Aorta (tissue), 5 donors: Measurements from ENCODE around the gene BCL10. TPM values are rescaled to one million over a fixed set of nuclear protein-coding genes. Genes with fewer than 3 reads are reported as not detected.

Source experiments
- ATAC-seq: fragments of 200-7000 bp; cut with Tn5 transposase; one replicate; pipeline ENCODE4 v1.9.1; 2022; ENCODE audit warnings: moderate library complexity; ENCODE audit not compliant: low FRiP score
- DNase-seq, 2 donors: peaks; one replicate each; pipeline ENCODE4 v3.0.0-alpha.2; 2020
- H3K27ac ChIP-seq, 2 donors: one replicate each; pipeline ENCODE4 v1.5.1; 2013; ENCODE audit warnings: low read length in 2 of 2, mild to moderate bottlenecking in 2 of 2, moderate library complexity in 2 of 2, control low read depth in 1 of 2, inconsistent platforms in 1 of 2, low read depth in 1 of 2
- H3K27me3 ChIP-seq, 2 donors: one replicate each; pipeline ENCODE4 v1.6.1; 2013; ENCODE audit warnings: control low read depth in 1 of 2, low read length in 1 of 2, mild to moderate bottlenecking in 1 of 2, moderate library complexity in 1 of 2; ENCODE audit not compliant: insufficient read depth in 2 of 2, control insufficient read depth in 1 of 2
- H3K36me3 ChIP-seq, 2 donors: one replicate each; pipeline ENCODE4 v1.6.1; 2013; ENCODE audit warnings: control low read depth in 1 of 2, low read length in 1 of 2, mild to moderate bottlenecking in 1 of 2; ENCODE audit not compliant: insufficient read depth in 2 of 2, control insufficient read depth in 1 of 2
- H3K4me1 ChIP-seq, 2 donors: one replicate each; pipeline ENCODE4 v1.6.1; 2013; ENCODE audit warnings: low read length in 2 of 2, control low read depth in 1 of 2, mild to moderate bottlenecking in 1 of 2, moderate library complexity in 1 of 2; ENCODE audit not compliant: insufficient read depth in 2 of 2, control insufficient read depth in 1 of 2
- H3K4me3 ChIP-seq, 2 donors: one replicate each; pipeline ENCODE4 v1.5.1; 2013; ENCODE audit warnings: low read length in 2 of 2, control low read depth in 1 of 2, mild to moderate bottlenecking in 1 of 2
- H3K9me3 ChIP-seq: one replicate; pipeline ENCODE4 v1.6.1; 2013; ENCODE audit warnings: mild to moderate bottlenecking, low read length; ENCODE audit not compliant: control insufficient read depth
- WGBS, 2 donors: extraction: QIAGEN DNeasy Blood & Tissue Kit; methylation state at CpG; one replicate each; pipeline ENCODE4 v1.1.7; 2013; 5-methylcytosine and 5-hydroxymethylcytosine counted together
- intact Hi-C, 2 donors: fragments of 100-400 bp; cut with DNase I; formaldehyde crosslinking; loops; one replicate each; pipeline versions ENCODE4 v1.14.2 to v1.15.0; 2022
- polyA plus RNA-seq, 2 donors: library from polyadenylated mRNA; stranded (reverse); fragments of 200-250 nt; gene quantifications; one replicate each; pipeline ENCODE4 v1.2.3, GENCODE V29; 2013
- total RNA-seq, 2 donors: library from RNA; stranded (reverse); fragmentation: NEBNext Ultra II Directional; extraction: Animal tissue kit (Norgen Biotek cat#: 25700); gene quantifications; one replicate each; pipeline ENCODE4 v1.2.1, GENCODE V29; 2021
- donor health status: healthy with polysubstance abuse.
- donor health status: Bipolar disorder and iron deficiency.
- donor health status: DM: no; HTN: no; CAD: no.
- donor health status: DM: no; HTN: no; CAD: no.
- donor health status: DM: yes; HTN: yes; CAD: no.

BCL10 gene
- total and polyA plus RNA-seq, 4 donors = 7.0 to 29.6 (median 14.5) TPM

- 82 to 86% methylated on average over 10 of the region's 10 CpGs for WGBS, 2 donors
- Histone ChIP-seq H3K9me3 (no peaks in the 10 kb centered on the region), H3K27me3 (no peaks in the 10 kb centered on the region), H3K4me1 (peaks cover 0 to 2% of the 10 kb centered on the region in 2 donors), H3K36me3 (no peaks in the 10 kb centered on the region), H3K4me3 (no peak overlapping the region), H3K27ac (no peak overlapping the region)
- no peak for DNase-seq
- intact Hi-C loops = no loop called here
- no peak for ATAC-seq
Observed at GRCh38 chr1:85279458-85280080, 3.1 kb upstream of the BCL10 start.

DNA sequence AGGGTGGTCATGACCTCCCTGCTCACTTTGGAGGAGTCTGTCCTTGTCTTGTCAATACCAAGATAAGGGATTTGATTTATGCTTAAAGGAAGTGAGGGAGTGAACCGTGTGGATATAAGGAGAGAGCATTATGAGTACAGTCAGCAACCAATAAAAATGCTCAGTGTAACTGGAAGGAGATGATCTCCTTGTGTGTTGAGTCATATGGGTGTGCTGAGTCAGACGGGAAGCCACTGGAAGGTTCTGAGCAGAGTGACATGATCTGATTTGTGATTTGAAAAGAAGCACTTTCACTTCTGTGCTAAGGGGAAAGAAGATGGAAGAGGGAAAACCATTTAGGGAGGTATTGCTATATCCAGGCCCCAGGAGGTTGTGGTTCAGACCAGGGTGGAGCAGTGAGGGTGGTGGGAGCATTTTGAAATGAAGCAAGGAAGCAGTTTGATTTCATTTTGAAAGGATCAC is 2.5 kb upstream of the BCL10 start:
- WGBS, 2 donors = 5 to 11% methylated on average over 2 of the region's 2 CpGs
- peak in 1 of 2 donors; percentile 72 for DNase-seq
- H3K4me3 ChIP-seq = no peak overlapping the region
- ATAC-seq = no peak
- peaks cover 0 to 2% of the 10 kb centered on the region in 2 donors for H3K4me1 ChIP-seq
- H3K36me3 ChIP-seq = no peaks in the 10 kb centered on the region
- no peaks in the 10 kb centered on the region for H3K27me3 ChIP-seq
- no peaks in the 10 kb centered on the region for H3K9me3 ChIP-seq
- intact Hi-C loops = no loop called here
- H3K27ac ChIP-seq = no peak overlapping the region

DNA sequence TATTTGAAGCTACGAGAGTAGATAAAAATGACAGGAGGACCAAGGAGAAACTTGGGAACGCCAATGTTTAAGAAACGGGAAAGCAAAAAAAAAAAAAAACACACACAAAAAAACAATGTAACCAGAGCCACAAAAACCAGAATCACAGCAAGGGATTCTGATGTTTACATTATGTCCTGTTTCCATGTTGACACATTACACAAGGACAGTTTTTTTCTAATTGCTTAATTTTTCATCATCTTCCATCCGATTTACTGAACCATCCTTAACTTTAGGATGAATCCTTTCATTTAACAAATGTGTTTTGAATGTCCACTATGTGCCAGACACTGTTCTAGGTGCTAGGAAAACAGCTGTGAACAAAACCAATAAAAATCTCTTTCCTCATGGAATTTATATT is 1.4 kb upstream of the BCL10 start:
- intact Hi-C loops = no loop called here
- no peaks in the 10 kb centered on the region for H3K9me3 ChIP-seq
- peaks cover 0 to 3% of the 10 kb centered on the region in 2 donors for H3K4me1 ChIP-seq
- no peak overlapping the region for H3K4me3 ChIP-seq
- ATAC-seq (no peak), DNase-seq (no peak)
- H3K36me3 ChIP-seq = no peaks in the 10 kb centered on the region
- H3K27me3 ChIP-seq = no peaks in the 10 kb centered on the region
- no peak overlapping the region for H3K27ac ChIP-seq
- 90 to 91% methylated on average over 4 of the region's 4 CpGs for WGBS, 2 donors

DNA sequence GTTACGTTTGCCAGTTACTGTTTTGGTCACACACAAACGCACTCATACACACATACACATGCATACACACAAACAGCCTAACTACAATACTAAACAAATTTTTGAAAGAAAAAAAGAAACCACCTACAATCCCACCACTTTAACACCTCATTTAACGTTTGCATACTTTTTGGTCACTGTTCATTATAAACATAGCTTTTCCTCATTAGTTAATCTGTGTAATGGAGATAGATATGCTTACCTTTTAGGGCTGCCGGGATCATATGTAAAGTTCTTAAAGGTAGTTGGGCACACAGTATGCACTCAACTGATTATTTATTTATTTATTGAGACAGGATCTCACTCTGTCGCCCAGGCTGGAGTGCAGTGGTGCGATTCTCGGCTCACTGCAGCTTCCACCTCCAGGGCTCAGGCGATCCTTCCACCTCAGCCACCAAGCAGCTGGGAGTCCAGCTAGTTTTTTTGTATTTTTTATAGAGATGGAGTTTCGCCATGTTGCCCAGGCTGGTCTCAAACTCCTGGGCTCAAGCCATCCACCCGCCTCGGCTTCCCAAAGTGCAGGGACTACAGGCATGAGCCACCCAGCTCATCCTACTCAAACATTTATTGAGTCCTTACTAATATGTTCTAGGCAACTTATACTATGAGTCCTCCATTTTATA is 677 bp upstream of the BCL10 start:
- intact Hi-C loops = no loop called here
- 62 to 65% methylated on average over 11 of the region's 11 CpGs for WGBS, 2 donors
- ATAC-seq (no peak), DNase-seq (peak in 1 of 2 donors; percentile 71)
- Histone ChIP-seq H3K4me3 (no peak overlapping the region), H3K27ac (no peak overlapping the region), H3K9me3 (no peaks in the 10 kb centered on the region), H3K36me3 (no peaks in the 10 kb centered on the region), H3K27me3 (no peaks in the 10 kb centered on the region), H3K4me1 (peaks cover 0 to 3% of the 10 kb centered on the region in 2 donors)

GRCh38 chr1:85275701-85276214 is 674 bp downstream of the BCL10 start:
- ATAC-seq (no peak), DNase-seq (no peak)

DNA sequence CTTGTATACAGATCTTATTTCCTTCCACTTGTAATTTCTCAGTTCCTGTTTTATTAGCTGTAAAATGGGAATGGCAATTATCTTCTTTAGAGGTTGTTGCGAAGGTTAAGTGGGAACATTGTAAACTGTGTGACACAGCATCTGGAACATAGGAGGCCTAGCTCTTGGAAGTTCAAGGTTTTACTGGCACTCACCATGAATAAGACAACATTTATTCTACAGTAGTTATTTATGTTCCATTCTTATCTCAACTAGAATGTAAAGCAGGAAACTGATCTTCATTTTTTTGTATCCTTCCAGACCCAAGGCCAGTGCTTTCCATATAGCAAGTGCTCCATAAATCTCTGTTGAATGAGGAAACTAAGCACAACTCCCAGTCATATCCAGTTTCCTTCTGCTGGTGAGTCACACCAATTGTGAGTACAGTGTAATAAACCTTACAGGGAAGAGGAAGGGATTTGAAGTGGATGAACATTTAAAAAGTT is 1.4 kb downstream of the BCL10 start:
- no peak for ATAC-seq
- H3K9me3 ChIP-seq = no peaks in the 10 kb centered on the region
- peaks cover 0 to 3% of the 10 kb centered on the region in 2 donors for H3K4me1 ChIP-seq
- no peaks in the 10 kb centered on the region for H3K36me3 ChIP-seq
- H3K27me3 ChIP-seq = no peaks in the 10 kb centered on the region
- intact Hi-C loops = no loop called here
- WGBS, 2 donors = 80 to 82% methylated on average over 1 of the region's 1 CpG
- DNase-seq = no peak
- H3K4me3 ChIP-seq = peak overlapping the region in 1 of 2 donors; percentile 99
- no peak overlapping the region for H3K27ac ChIP-seq

More at GRCh38 chr1:85275701-85276214, 674 bp downstream of the BCL10 start:
- Histone ChIP-seq H3K36me3 (no peaks in the 10 kb centered on the region), H3K27ac (peak overlapping the region; percentile 69 to 72), H3K27me3 (no peaks in the 10 kb centered on the region), H3K4me1 (peaks cover 0 to 3% of the 10 kb centered on the region in 2 donors), H3K4me3 (peak overlapping the region; percentile 82 to 99), H3K9me3 (no peaks in the 10 kb centered on the region)
- intact Hi-C loops = no loop called here
- WGBS, 2 donors = 1 to 2% methylated on average over 13 of the region's 13 CpGs

DNA sequence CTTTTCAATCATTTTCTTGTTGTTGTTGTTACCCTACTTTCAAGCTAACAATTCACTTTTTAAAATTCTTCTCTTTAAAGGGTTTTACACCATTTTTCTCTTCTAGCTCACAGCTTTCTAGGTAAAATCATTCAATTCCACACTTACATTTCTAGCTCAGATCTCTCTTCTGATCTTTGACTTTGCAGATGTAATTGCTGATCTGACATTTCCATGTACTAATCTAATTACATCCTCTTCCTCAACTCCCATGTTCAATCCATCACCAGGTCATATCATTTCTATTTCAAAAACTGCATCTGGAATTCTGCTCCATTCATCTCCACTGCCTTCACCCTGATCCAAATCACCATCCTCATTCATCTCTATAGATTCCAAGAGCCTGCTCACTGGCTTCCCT is 3.0 kb downstream of the BCL10 start:
- no peaks in the 10 kb centered on the region for H3K9me3 ChIP-seq
- H3K27ac ChIP-seq = no peak overlapping the region
- DNase-seq (no peak), ATAC-seq (no peak)
- H3K36me3 ChIP-seq = peaks cover 0 to 3% of the 10 kb centered on the region in 2 donors
- intact Hi-C loops = no loop called here
- H3K4me3 ChIP-seq = no peak overlapping the region
- H3K4me1 ChIP-seq = peaks cover 0 to 3% of the 10 kb centered on the region in 2 donors
- no peaks in the 10 kb centered on the region for H3K27me3 ChIP-seq

- peaks cover 0 to 3% of the 10 kb centered on the region in 2 donors for H3K36me3 ChIP-seq
- DNase-seq (no peak), ATAC-seq (no peak)
- intact Hi-C loops = no loop called here
- H3K4me1 ChIP-seq = peaks cover 0 to 1% of the 10 kb centered on the region in 2 donors
- H3K4me3 ChIP-seq = no peak overlapping the region
- H3K9me3 ChIP-seq = no peaks in the 10 kb centered on the region
- no peak overlapping the region for H3K27ac ChIP-seq
- no peaks in the 10 kb centered on the region for H3K27me3 ChIP-seq
- WGBS, 2 donors = 89 to 91% methylated on average over 5 of the region's 5 CpGs
Observed at GRCh38 chr1:85268801-85269585, 7.4 kb downstream of the BCL10 start.
